ENCODE data around the gene BMF.

Gene BMF

GRCh38 chr15:40062816-40063562 is 45.7 kb downstream of the BMF start:
- Histone ChIP-seq H3K23ac (ENCODE audit: low read length) (no peak overlapping the region), H3K36me3 (ENCODE audit: control insufficient read depth in 1 of 2, insufficient read depth in 2 of 2, low read length in 2 of 2) (peaks cover 0 to 2% of the 10 kb centered on the region in 2 experiments), H3K79me1 (ENCODE audit: low read length) (peaks cover 11% of the 10 kb centered on the region), H3K18ac (ENCODE audit: low read length) (peak overlapping the region; percentile 40), H3K14ac (ENCODE audit: low read length) (peak overlapping the region; percentile 45), H3K9ac (ENCODE audit: low read length) (no peak overlapping the region), H3K4ac (ENCODE audit: low read depth, low read length) (no peak overlapping the region), H3K4me2 (ENCODE audit: low read length) (no peak overlapping the region), H3K9me3 (ENCODE audit: insufficient read depth, low read depth, low read length) (no peaks in the 10 kb centered on the region), H3K4me1 (ENCODE audit: control insufficient read depth in 1 of 2, insufficient read depth in 2 of 2, low read length in 2 of 2) (peaks cover 11 to 18% of the 10 kb centered on the region in 2 experiments), H2BK120ac (ENCODE audit: insufficient read depth, low read length, poor library complexity) (peak overlapping the region; percentile 9), H4K12ac (ENCODE audit: low read depth, low read length) (no peak overlapping the region), H2AFZ (ENCODE audit: insufficient read depth, low read length, poor library complexity) (no peak overlapping the region), H3K79me2 (ENCODE audit: control insufficient read depth, insufficient read depth, low read length, poor library complexity) (no peaks in the 10 kb centered on the region), H3K27ac (ENCODE audit: low read depth, low read length) (no peak overlapping the region), H4K91ac (ENCODE audit: low read depth, low read length) (peak overlapping the region; percentile 45), H3K4me3 (ENCODE audit: low read depth, low read length) (no peak overlapping the region), H2BK5ac (ENCODE audit: low read depth, low read length, poor library complexity) (no peak overlapping the region), H4K8ac (ENCODE audit: low read depth, low read length) (peak overlapping the region; percentile 35), H3K27me3 (ENCODE audit: insufficient read depth, low read length) (no peaks in the 10 kb centered on the region), H2BK12ac (ENCODE audit: low read length) (peak overlapping the region; percentile 21), H2AK5ac (ENCODE audit: low read length) (peak overlapping the region; percentile 81)
- no peak for DNase-seq
- WGBS (ENCODE audit: extremely low coverage, insufficient coverage, insufficient read length), result no CpG with 5 or more reads among the region's 10 CpGs

- no peak overlapping the region for H4K91ac ChIP-seq (ENCODE audit: low read depth, low read length)
- H3K79me2 ChIP-seq (ENCODE audit: control insufficient read depth, insufficient read depth, low read length, poor library complexity), result no peaks in the 10 kb centered on the region
- H3K9me3 ChIP-seq (ENCODE audit: insufficient read depth, low read depth, low read length), result no peaks in the 10 kb centered on the region
Observed at GRCh38 chr15:40061212-40061901, 47.3 kb downstream of the BMF start.

DNA sequence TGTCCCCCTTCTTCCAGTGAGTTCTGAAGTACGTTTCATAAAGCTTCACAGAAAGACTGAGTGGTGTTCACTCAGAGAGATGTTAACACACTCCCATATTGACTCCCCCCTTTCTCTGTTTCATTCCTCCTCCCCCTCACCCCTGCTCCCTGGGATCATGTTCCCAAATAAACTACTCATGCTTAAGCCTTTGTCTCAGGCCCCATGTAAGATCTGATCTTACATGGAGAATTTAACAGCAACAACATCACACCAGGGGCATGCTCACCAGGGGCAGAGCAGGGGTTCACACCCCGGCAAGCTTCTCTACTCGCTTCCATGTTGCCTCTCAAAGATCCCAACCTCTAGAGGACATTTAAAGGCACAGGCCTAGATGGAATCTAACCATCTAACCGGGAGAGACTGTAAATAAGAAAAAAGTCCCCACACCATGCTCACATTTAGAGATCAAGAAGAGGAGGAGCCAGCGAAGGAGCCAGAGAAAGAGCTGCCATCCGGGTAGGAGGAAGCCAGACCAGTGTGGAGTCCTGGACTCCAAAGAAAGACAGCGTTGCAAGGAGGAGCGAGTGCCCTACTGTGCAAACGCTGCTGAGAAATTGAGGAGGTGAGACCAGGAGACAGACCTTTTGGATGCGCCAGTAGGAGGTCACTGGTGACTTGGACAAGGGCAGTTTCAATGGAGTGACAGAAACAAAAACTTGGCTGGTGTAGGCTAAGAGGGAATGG is 48.3 kb downstream of the BMF start:
- Histone ChIP-seq H3K14ac (ENCODE audit: low read length) (no peak overlapping the region), H4K8ac (ENCODE audit: low read depth, low read length) (no peak overlapping the region), H2BK12ac (ENCODE audit: low read length) (no peak overlapping the region), H3K79me1 (ENCODE audit: low read length) (peaks cover 17% of the 10 kb centered on the region), H3K36me3 (ENCODE audit: control insufficient read depth in 1 of 2, insufficient read depth in 2 of 2, low read length in 2 of 2) (peaks cover 0 to 2% of the 10 kb centered on the region in 2 experiments), H3K27ac (ENCODE audit: low read depth, low read length) (no peak overlapping the region), H3K18ac (ENCODE audit: low read length) (no peak overlapping the region), H3K4me3 (ENCODE audit: low read depth, low read length) (no peak overlapping the region), H3K27me3 (ENCODE audit: insufficient read depth, low read length) (no peaks in the 10 kb centered on the region), H3K4me1 (ENCODE audit: control insufficient read depth in 1 of 2, insufficient read depth in 2 of 2, low read length in 2 of 2) (peaks cover 20 to 28% of the 10 kb centered on the region in 2 experiments), H3K4ac (ENCODE audit: low read depth, low read length) (no peak overlapping the region), H4K91ac (ENCODE audit: low read depth, low read length) (no peak overlapping the region), H2BK5ac (ENCODE audit: low read depth, low read length, poor library complexity) (no peak overlapping the region), H2AFZ (ENCODE audit: insufficient read depth, low read length, poor library complexity) (no peak overlapping the region), H3K9me3 (ENCODE audit: insufficient read depth, low read depth, low read length) (no peaks in the 10 kb centered on the region), H3K9ac (ENCODE audit: low read length) (no peak overlapping the region), H3K4me2 (ENCODE audit: low read length) (no peak overlapping the region), H2BK120ac (ENCODE audit: insufficient read depth, low read length, poor library complexity) (no peak overlapping the region), H3K79me2 (ENCODE audit: control insufficient read depth, insufficient read depth, low read length, poor library complexity) (no peaks in the 10 kb centered on the region), H2AK5ac (ENCODE audit: low read length) (no peak overlapping the region), H3K23ac (ENCODE audit: low read length) (no peak overlapping the region), H4K12ac (ENCODE audit: low read depth, low read length) (no peak overlapping the region)
- no CpG with 5 or more reads among the region's 10 CpGs for WGBS (ENCODE audit: extremely low coverage, insufficient coverage, insufficient read length)
- DNase-seq, result no peak

More at GRCh38 chr15:40061212-40061901, 47.3 kb downstream of the BMF start:
- Histone ChIP-seq H2BK12ac (ENCODE audit: low read length) (no peak overlapping the region), H2BK5ac (ENCODE audit: low read depth, low read length, poor library complexity) (no peak overlapping the region), H3K79me1 (ENCODE audit: low read length) (peaks cover 11% of the 10 kb centered on the region), H3K4me2 (ENCODE audit: low read length) (no peak overlapping the region), H3K27ac (ENCODE audit: low read depth, low read length) (no peak overlapping the region), H2BK120ac (ENCODE audit: insufficient read depth, low read length, poor library complexity) (no peak overlapping the region), H3K9ac (ENCODE audit: low read length) (no peak overlapping the region), H4K12ac (ENCODE audit: low read depth, low read length) (no peak overlapping the region), H3K18ac (ENCODE audit: low read length) (no peak overlapping the region), H3K23ac (ENCODE audit: low read length) (no peak overlapping the region), H3K14ac (ENCODE audit: low read length) (no peak overlapping the region), H2AFZ (ENCODE audit: insufficient read depth, low read length, poor library complexity) (no peak overlapping the region), H3K36me3 (ENCODE audit: control insufficient read depth in 1 of 2, insufficient read depth in 2 of 2, low read length in 2 of 2) (peaks cover 0 to 2% of the 10 kb centered on the region in 2 experiments), H4K8ac (ENCODE audit: low read depth, low read length) (no peak overlapping the region), H3K27me3 (ENCODE audit: insufficient read depth, low read length) (no peaks in the 10 kb centered on the region), H3K4ac (ENCODE audit: low read depth, low read length) (no peak overlapping the region), H2AK5ac (ENCODE audit: low read length) (no peak overlapping the region), H3K4me3 (ENCODE audit: low read depth, low read length) (no peak overlapping the region), H3K4me1 (ENCODE audit: control insufficient read depth in 1 of 2, insufficient read depth in 2 of 2, low read length in 2 of 2) (peaks cover 11 to 20% of the 10 kb centered on the region in 2 experiments)
- WGBS (ENCODE audit: extremely low coverage, insufficient coverage, insufficient read length), result no CpG with 5 or more reads among the region's 15 CpGs
- DNase-seq, result no peak

DNA sequence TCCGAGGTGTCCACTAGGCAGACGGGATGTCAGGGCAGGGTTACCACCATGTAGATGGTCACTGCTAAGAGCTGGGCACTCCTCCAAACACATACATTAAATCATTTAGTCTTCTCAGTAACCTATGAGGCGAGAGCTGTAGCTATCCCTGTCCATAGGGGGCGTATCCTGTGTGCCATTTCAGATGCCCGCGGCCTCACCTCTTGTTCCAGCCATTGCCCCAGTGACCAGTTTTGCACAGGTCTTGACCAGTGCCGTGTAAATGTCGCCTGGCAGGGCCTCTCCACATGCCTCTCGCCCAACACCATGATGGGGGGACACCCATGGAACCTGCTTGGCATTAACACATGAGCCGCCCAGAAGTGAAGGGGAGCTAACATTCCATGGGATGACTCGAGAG is 48.9 kb downstream of the BMF start:
- H3K4me2 ChIP-seq (ENCODE audit: low read length), result no peak overlapping the region
- H3K4me1 ChIP-seq (ENCODE audit: control insufficient read depth in 1 of 2, insufficient read depth in 2 of 2, low read length in 2 of 2), result peaks cover 25 to 34% of the 10 kb centered on the region in 2 experiments
- no peak overlapping the region for H2AK5ac ChIP-seq (ENCODE audit: low read length)
- no peaks in the 10 kb centered on the region for H3K79me2 ChIP-seq (ENCODE audit: control insufficient read depth, insufficient read depth, low read length, poor library complexity)
- no peaks in the 10 kb centered on the region for H3K27me3 ChIP-seq (ENCODE audit: insufficient read depth, low read length)
- no peak overlapping the region for H3K23ac ChIP-seq (ENCODE audit: low read length)
- H4K8ac ChIP-seq (ENCODE audit: low read depth, low read length), result no peak overlapping the region
- no peak overlapping the region for H3K27ac ChIP-seq (ENCODE audit: low read depth, low read length)
- no peak overlapping the region for H2BK120ac ChIP-seq (ENCODE audit: insufficient read depth, low read length, poor library complexity)
- no peak overlapping the region for H3K4ac ChIP-seq (ENCODE audit: low read depth, low read length)
- no peak overlapping the region for H3K9ac ChIP-seq (ENCODE audit: low read length)
- no peak overlapping the region for H3K14ac ChIP-seq (ENCODE audit: low read length)
- H3K18ac ChIP-seq (ENCODE audit: low read length), result peak overlapping the region; percentile 40
- no peak for DNase-seq
- H3K36me3 ChIP-seq (ENCODE audit: control insufficient read depth in 1 of 2, insufficient read depth in 2 of 2, low read length in 2 of 2), result peaks cover 0 to 2% of the 10 kb centered on the region in 2 experiments
- peaks cover 22% of the 10 kb centered on the region for H3K79me1 ChIP-seq (ENCODE audit: low read length)
- no peak overlapping the region for H3K4me3 ChIP-seq (ENCODE audit: low read depth, low read length)
- H2AFZ ChIP-seq (ENCODE audit: insufficient read depth, low read length, poor library complexity), result no peak overlapping the region
- no peak overlapping the region for H4K91ac ChIP-seq (ENCODE audit: low read depth, low read length)
- H2BK12ac ChIP-seq (ENCODE audit: low read length), result no peak overlapping the region
- WGBS (ENCODE audit: extremely low coverage, insufficient coverage, insufficient read length), result no CpG with 5 or more reads among the region's 11 CpGs
- H4K12ac ChIP-seq (ENCODE audit: low read depth, low read length), result no peak overlapping the region
- no peaks in the 10 kb centered on the region for H3K9me3 ChIP-seq (ENCODE audit: insufficient read depth, low read depth, low read length)
- no peak overlapping the region for H2BK5ac ChIP-seq (ENCODE audit: low read depth, low read length, poor library complexity)

All from trophoblast cell (in vitro differentiated cells and primary cell).